ENCODE data around the gene SERPINB4. TPM values are rescaled to one million over a fixed set of nuclear protein-coding genes. Genes with fewer than 3 reads are reported as not detected.
A peak's percentile ranks its signal among the peaks of the same experiment; 100 is the strongest.
"Not testable (repeated sequence)": the region's sequence is repeated elsewhere in the genome, so short reads cannot be mapped to it uniquely, and the experiment has no call there.

SERPINB4 gene
- total RNA-seq (2021; fragmentation: NEBNext Ultra II Directional; extraction: Animal tissue kit (Norgen Biotek cat#: 25700)) (0.32 and 0.96 TPM in 2 replicates), polyA plus RNA-seq (2011; rRNA removed) (0.20 and 0.36 TPM in 2 replicates), polyA minus RNA-seq (2011; rRNA and poly(A)+ RNA removed) (0.79 and 1.3 TPM in 2 replicates)
- 0.37 TPM for polyA plus RNA-seq (2011; cell fraction: cytosol; rRNA removed)
- polyA plus RNA-seq (2011; cell fraction: nucleus; rRNA removed) = 0.27 TPM
- polyA plus RNA-seq (2012, experiment 1 of 2) = 0.37 to 1.2 TPM (median 0.71 TPM) in 4 replicates
- not detected for polyA plus RNA-seq (2012, experiment 2 of 2)
- 0.95 TPM for polyA plus RNA-seq (2013, experiment 1 of 2)
- 1.1 TPM for polyA plus RNA-seq (2013, experiment 2 of 2)
- not detected for polyA minus RNA-seq (2011; cell fraction: cytosol; rRNA and poly(A)+ RNA removed)
- 1.00 TPM for polyA minus RNA-seq (2011; cell fraction: nucleus; rRNA and poly(A)+ RNA removed)
- long read RNA-seq, experiment 1, partial matches to known transcripts = 3 of 3 reads
- long read RNA-seq, experiment 1, other reads (novel, unspliced or antisense) = 0 of 3 reads
- long read RNA-seq, experiment 2, partial matches to known transcripts = 0 of 1 reads
- long read RNA-seq, experiment 2, other reads (novel, unspliced or antisense) = 0 of 1 reads

DNA sequence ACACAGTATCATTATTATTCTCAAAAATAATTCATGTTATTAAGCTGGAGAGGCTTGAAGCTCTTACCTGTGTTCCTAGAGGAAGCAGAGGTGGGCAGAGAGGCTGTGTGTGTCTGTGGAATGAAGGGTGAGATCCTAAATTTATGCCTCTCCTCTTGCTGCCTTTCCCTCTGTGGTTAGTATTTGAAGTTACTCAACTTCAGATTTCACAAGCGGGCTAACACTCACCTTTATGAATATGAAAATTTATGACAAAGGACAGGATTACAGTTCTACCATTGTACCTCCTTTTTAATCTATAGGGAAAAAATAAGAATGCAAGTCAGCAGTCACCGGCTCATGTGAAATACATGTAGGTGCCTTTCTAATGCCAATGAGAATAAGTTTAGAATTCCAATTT lies at the start of gene SERPINB4:
SERPINB4 (minus strand) TSS at position 115 of the 400 bp plus-strand sequence. CDS start 679 bp downstream, outside the sequence.
- FAIRE-seq; H4K91ac ChIP-seq (replicated peaks; ENCODE audit: insufficient read length, low read length); H3K27ac ChIP-seq (ENCODE audit: low read depth, low read length); H2BK20ac ChIP-seq (ENCODE audit: low read length); H3K4ac ChIP-seq (replicated peaks; ENCODE audit: insufficient read length, low read depth, low read length); H3K4me3 ChIP-seq (ENCODE audit: extremely low read depth in 1 of 4, insufficient read depth in 2 of 4, low read depth in 3 of 4, low read length in 4 of 4); H3K23ac ChIP-seq (ENCODE audit: insufficient read length); H3K36me3 ChIP-seq (ENCODE audit: control insufficient read depth in 2 of 4, insufficient read depth in 4 of 4, low read length in 3 of 4); H4K8ac ChIP-seq (ENCODE audit: extremely low read depth, insufficient read depth, low read length); H3K79me2 ChIP-seq (ENCODE audit: control insufficient read depth in 1 of 2, insufficient read depth in 2 of 2, low read length in 2 of 2); H3K27me3 ChIP-seq (replicated peaks in 1 of 4; ENCODE audit: control insufficient read depth in 3 of 4, extremely low read depth in 1 of 4, insufficient read depth in 3 of 4, low read length in 3 of 4); CTCF ChIA-PET (ENCODE audit: partially characterized antibody); POLR2A ChIA-PET (ENCODE audit: partially characterized antibody); H3K9me3 ChIP-seq (ENCODE audit: insufficient read depth in 2 of 2, low read depth in 1 of 2, low read length in 1 of 2); H3K79me1 ChIP-seq (ENCODE audit: low read depth, low read length); H3K23me2 ChIP-seq (ENCODE audit: low read depth, low read length); H3K4me2 ChIP-seq (ENCODE audit: insufficient read depth in 1 of 2, low read depth in 2 of 2, low read length in 2 of 2); H2AK5ac ChIP-seq (ENCODE audit: low read depth, low read length); H3K18ac ChIP-seq (ENCODE audit: extremely low read depth, low read length); H3K9ac ChIP-seq (replicated peaks in 1 of 4; ENCODE audit: extremely low read depth in 1 of 4, low read depth in 3 of 4, low read length in 3 of 4); H3K4me1 ChIP-seq (replicated peaks in 1 of 4; ENCODE audit: control insufficient read depth in 3 of 4, insufficient read depth in 4 of 4, low read length in 3 of 4); DNase-seq (ENCODE audit: low read depth in 1 of 2, low spot score in 2 of 2); H2BK15ac ChIP-seq (ENCODE audit: low read length); H2AFZ ChIP-seq (ENCODE audit: low read length); H4K5ac ChIP-seq (ENCODE audit: insufficient read length, low read depth, low read length); H2BK120ac ChIP-seq (replicated peaks; ENCODE audit: low read depth, low read length); H4K20me1 ChIP-seq (replicated peaks in 1 of 2; ENCODE audit: control insufficient read depth in 1 of 2, insufficient read depth in 2 of 2, low read length in 2 of 2); H3K14ac ChIP-seq (ENCODE audit: insufficient read length); H2BK5ac ChIP-seq (ENCODE audit: low read depth, low read length); H3K56ac ChIP-seq (replicated peaks; ENCODE audit: insufficient read length, low read depth, low read length): not testable (repeated sequence)
- H2BK12ac ChIP-seq (ENCODE audit: low read depth, low read length) = peak within 1 kb of the TSS; percentile 75; the same call in 1 of the 2 replicates
- WGBS, 2 experiments (ENCODE audit: extremely low coverage in 1 of 2, insufficient coverage in 1 of 2, insufficient read length in 1 of 2, insufficient replicate concordance in 2 of 2, low coverage in 1 of 2, low lambda C conversion rate in 2 of 2, missing lambda C conversion rate in 1 of 2) = 93% methylated on average over 1 of the region's 2 CpGs; no CpG with 5 or more reads in 1 of the 2 experiments

Measured in H1 (cell line).